A549 (cell line): ENCODE results near the gene IGSF9B.

Experiments used
- GATA3 ChIP-seq: IDR thresholded peaks from 2 replicates; pipeline ENCODE4 v1.6.1; 2012; ENCODE audit warnings: borderline replicate concordance
- JUN ChIP-seq, 2 experiments: fragments of >200 bp; sonication (Bioruptor Twin); formaldehyde crosslinking; IDR thresholded peaks; 2 replicates in 1 of 2; 3 replicates in 1 of 2; pipeline ENCODE4 v1.6.1; 2016 to 2017
- NR3C1 ChIP-seq: fragments of >200 bp; sonication (Bioruptor Twin); formaldehyde crosslinking; IDR thresholded peaks from 3 replicates; pipeline ENCODE4 v1.6.1; 2017
- POLR2A ChIP-seq: IDR thresholded peaks from 2 replicates; pipeline ENCODE4 v1.6.1; 2012; ENCODE audit warnings: mild to moderate bottlenecking, low read length
- RAD21 ChIP-seq, 2 experiments: fragments of >200 bp in 1 of 2; sonication (Bioruptor Twin) in 1 of 2; formaldehyde crosslinking in 1 of 2; IDR thresholded peaks in 1 of 2; conservative IDR thresholded peaks in 1 of 2; 2 replicates in 1 of 2; 3 replicates in 1 of 2; pipeline ENCODE4 v1.6.1; 2012 to 2018; ENCODE audit warnings: inconsistent platforms in 1 of 2
- SREBF2 ChIP-seq: fragments of 450-650 bp; IDR thresholded peaks from 2 replicates; pipeline ENCODE4 v1.6.1; 2014; ENCODE audit warnings: mild to moderate bottlenecking, moderate library complexity
- TF ChIP-seq, protein P1 (sequence below): fragments of >200 bp; sonication (Bioruptor Twin); formaldehyde crosslinking; IDR thresholded peaks from 3 replicates; pipeline ENCODE4 v1.5.1; 2016
- TF ChIP-seq, protein P2 (sequence below): fragments of 200-600 bp; sonication (generic); IDR thresholded peaks from 2 replicates; pipeline ENCODE4 v1.6.1; 2016; ENCODE audit warnings: antibody characterized with exemption, mild to moderate bottlenecking, moderate library complexity

DNA sequence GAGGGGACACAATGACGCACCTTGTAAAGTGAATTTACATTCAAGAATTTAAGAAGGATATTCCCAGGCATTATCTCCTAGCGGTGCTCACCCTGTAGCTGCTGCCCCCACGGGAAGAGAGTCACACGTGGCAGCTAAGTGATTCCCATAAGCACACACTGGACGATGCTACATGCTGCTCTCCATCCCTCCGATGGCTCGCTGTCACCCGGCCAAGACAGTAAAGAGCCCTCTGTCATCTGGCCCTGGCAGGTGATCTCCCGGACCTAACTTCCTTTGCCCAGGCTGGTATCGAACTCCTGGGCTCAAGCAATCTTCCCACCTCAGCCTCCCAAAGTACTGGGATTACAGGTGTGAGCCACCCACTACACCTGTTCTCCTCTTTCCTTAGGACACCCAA lies 39.9 kb upstream of the IGSF9B start:
- TF ChIP-seq, protein P1, sequence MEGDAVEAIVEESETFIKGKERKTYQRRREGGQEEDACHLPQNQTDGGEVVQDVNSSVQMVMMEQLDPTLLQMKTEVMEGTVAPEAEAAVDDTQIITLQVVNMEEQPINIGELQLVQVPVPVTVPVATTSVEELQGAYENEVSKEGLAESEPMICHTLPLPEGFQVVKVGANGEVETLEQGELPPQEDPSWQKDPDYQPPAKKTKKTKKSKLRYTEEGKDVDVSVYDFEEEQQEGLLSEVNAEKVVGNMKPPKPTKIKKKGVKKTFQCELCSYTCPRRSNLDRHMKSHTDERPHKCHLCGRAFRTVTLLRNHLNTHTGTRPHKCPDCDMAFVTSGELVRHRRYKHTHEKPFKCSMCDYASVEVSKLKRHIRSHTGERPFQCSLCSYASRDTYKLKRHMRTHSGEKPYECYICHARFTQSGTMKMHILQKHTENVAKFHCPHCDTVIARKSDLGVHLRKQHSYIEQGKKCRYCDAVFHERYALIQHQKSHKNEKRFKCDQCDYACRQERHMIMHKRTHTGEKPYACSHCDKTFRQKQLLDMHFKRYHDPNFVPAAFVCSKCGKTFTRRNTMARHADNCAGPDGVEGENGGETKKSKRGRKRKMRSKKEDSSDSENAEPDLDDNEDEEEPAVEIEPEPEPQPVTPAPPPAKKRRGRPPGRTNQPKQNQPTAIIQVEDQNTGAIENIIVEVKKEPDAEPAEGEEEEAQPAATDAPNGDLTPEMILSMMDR: no peak
- TF ChIP-seq GATA3: no peak
- TF ChIP-seq, protein P2, sequence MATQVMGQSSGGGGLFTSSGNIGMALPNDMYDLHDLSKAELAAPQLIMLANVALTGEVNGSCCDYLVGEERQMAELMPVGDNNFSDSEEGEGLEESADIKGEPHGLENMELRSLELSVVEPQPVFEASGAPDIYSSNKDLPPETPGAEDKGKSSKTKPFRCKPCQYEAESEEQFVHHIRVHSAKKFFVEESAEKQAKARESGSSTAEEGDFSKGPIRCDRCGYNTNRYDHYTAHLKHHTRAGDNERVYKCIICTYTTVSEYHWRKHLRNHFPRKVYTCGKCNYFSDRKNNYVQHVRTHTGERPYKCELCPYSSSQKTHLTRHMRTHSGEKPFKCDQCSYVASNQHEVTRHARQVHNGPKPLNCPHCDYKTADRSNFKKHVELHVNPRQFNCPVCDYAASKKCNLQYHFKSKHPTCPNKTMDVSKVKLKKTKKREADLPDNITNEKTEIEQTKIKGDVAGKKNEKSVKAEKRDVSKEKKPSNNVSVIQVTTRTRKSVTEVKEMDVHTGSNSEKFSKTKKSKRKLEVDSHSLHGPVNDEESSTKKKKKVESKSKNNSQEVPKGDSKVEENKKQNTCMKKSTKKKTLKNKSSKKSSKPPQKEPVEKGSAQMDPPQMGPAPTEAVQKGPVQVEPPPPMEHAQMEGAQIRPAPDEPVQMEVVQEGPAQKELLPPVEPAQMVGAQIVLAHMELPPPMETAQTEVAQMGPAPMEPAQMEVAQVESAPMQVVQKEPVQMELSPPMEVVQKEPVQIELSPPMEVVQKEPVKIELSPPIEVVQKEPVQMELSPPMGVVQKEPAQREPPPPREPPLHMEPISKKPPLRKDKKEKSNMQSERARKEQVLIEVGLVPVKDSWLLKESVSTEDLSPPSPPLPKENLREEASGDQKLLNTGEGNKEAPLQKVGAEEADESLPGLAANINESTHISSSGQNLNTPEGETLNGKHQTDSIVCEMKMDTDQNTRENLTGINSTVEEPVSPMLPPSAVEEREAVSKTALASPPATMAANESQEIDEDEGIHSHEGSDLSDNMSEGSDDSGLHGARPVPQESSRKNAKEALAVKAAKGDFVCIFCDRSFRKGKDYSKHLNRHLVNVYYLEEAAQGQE: no peak
- TF ChIP-seq JUN (IDR thresholded peaks at IDR 0.05): no peak
- TF ChIP-seq RAD21 (conservative IDR thresholded peaks at IDR 0.05 in 1 of 2, IDR thresholded peaks at IDR 0.05 in 1 of 2): no peak
- TF ChIP-seq POLR2A: no peak
- no peak for TF ChIP-seq SREBF2
- TF ChIP-seq NR3C1: no peak
